HCT116 (cell line): ENCODE results near the gene DAP. TPM values are rescaled to one million over a fixed set of nuclear protein-coding genes. Genes with fewer than 3 reads are reported as not detected.

Experiments used
- ATAC-seq: fragments of 200-7000 bp; cut with Tn5 transposase; 2 replicates; pipeline ENCODE4 v1.9.1; 2020; ENCODE audit warnings: mild to moderate bottlenecking, moderate library complexity
- BruUV-seq: library from RNA; stranded (reverse); fragments of 400-500 nt; replicated peaks from 2 replicates; lab custom pipeline; 2021; lab: Mats Ljungman, UMichigan
- CTCF ChIA-PET: fragments of 300-600 bp; sonication (Branson Sonifier 250); formaldehyde crosslinking; loops from one replicate; lab custom pipeline; 2021; ENCODE audit warnings: antibody characterized with exemption; lab: Charles Lee
- POLR2A ChIA-PET: fragments of 300-600, 350-600 bp; sonication (Branson Sonifier 250); formaldehyde crosslinking; loops from one replicate; lab custom pipeline; 2021; ENCODE audit warnings: antibody characterized with exemption; lab: Charles Lee
- RAD21 ChIA-PET, 2 experiments: fragments of 300-600 bp; sonication (Branson Sonifier 250); formaldehyde crosslinking; loops; one replicate each; lab custom pipeline; 2023; ENCODE audit warnings: low total read pairs in 2 of 2; ENCODE audit not compliant: uncharacterized antibody in 2 of 2, unreplicated experiment in 2 of 2, low non-redundant PET in 1 of 2; lab: Charles Lee
- DNase-seq: peaks from one replicate; pipeline ENCODE4 v3.0.0-alpha.2; 2010; ENCODE audit warnings: low read depth, low spot score
- H2AFZ ChIP-seq: fragments of 200-600 bp; shearing (Covaris generic), sonication (generic); 2 replicates; pipeline ENCODE4 v1.6.1; 2017; ENCODE audit warnings: low read depth, mixed run types, mixed read lengths, antibody characterized with exemption, low read length; ENCODE audit not compliant: poor library complexity, severe bottlenecking
- H3K27ac ChIP-seq: 2 replicates; pipeline ENCODE4 v1.5.1; 2012; ENCODE audit warnings: low read depth, low read length
- H3K27me3 ChIP-seq: fragments of 200-600 bp; sonication (generic); 2 replicates; pipeline ENCODE4 v1.6.1; 2016; ENCODE audit warnings: mixed run types, low read length, mixed read lengths; ENCODE audit not compliant: insufficient read depth
- H3K36me3 ChIP-seq, 2 experiments: fragments of 200-500 bp in 1 of 2; fragments of 200-600 bp in 1 of 2; sonication (Bioruptor generic) in 1 of 2; sonication (generic) in 1 of 2; 2 replicates each; pipeline versions ENCODE4 v1.5.1 to v1.6.1; 2014 to 2016; ENCODE audit warnings: low read length in 2 of 2, inconsistent platforms in 1 of 2, mixed read lengths in 1 of 2, mixed run types in 1 of 2; ENCODE audit not compliant: insufficient read depth in 2 of 2, control insufficient read depth in 1 of 2
- H3K4me1 ChIP-seq, 2 experiments: fragments of 200-600 bp in 1 of 2; sonication (generic) in 1 of 2; 2 replicates each; pipeline versions ENCODE4 v1.5.1 to v1.6.1; 2012 to 2017; ENCODE audit warnings: low read length in 2 of 2, inconsistent platforms in 1 of 2, mild to moderate bottlenecking in 1 of 2, mixed read lengths in 1 of 2, mixed run types in 1 of 2, moderate library complexity in 1 of 2; ENCODE audit not compliant: insufficient read depth in 2 of 2, control insufficient read depth in 1 of 2
- H3K4me2 ChIP-seq: fragments of 200-600 bp; sonication (generic); 2 replicates; pipeline ENCODE4 v1.6.1; 2017; ENCODE audit warnings: mixed run types, low read length, mixed read lengths
- H3K4me3 ChIP-seq, 2 experiments: fragments of 200-600 bp in 1 of 2; sonication (generic) in 1 of 2; replicated peaks in 1 of 2; 2 replicates each; pipeline ENCODE4 v1.5.1; 2011 to 2016; ENCODE audit warnings: low read length in 2 of 2, control low read depth in 1 of 2, low read depth in 1 of 2, mild to moderate bottlenecking in 1 of 2, mixed read lengths in 1 of 2, mixed run types in 1 of 2
- H3K79me2 ChIP-seq: fragments of 200-600 bp; sonication (generic); 2 replicates; pipeline ENCODE4 v1.6.1; 2017; ENCODE audit warnings: mild to moderate bottlenecking, mixed run types, low read length, moderate library complexity, mixed read lengths; ENCODE audit not compliant: insufficient read depth
- H3K9ac ChIP-seq: fragments of 200-600 bp; sonication (generic); 2 replicates; pipeline ENCODE4 v1.6.1; 2016; ENCODE audit warnings: low read length, mixed read lengths
- H3K9me2 ChIP-seq: fragments of 200-600 bp; sonication (generic), shearing (Covaris generic); 2 replicates; pipeline ENCODE4 v1.6.1; 2017; ENCODE audit warnings: mixed run types, mild to moderate bottlenecking, moderate library complexity; ENCODE audit not compliant: insufficient read depth
- H3K9me3 ChIP-seq, 2 experiments: fragments of 200-500 bp in 1 of 2; fragments of 200-600 bp in 1 of 2; sonication (Bioruptor generic) in 1 of 2; sonication (generic) in 1 of 2; 2 replicates each; pipeline ENCODE4 v1.6.1; 2014 to 2017; ENCODE audit warnings: low read length in 2 of 2, mixed read lengths in 2 of 2, inconsistent platforms in 1 of 2, low read depth in 1 of 2, mild to moderate bottlenecking in 1 of 2, mixed run types in 1 of 2, moderate library complexity in 1 of 2; ENCODE audit not compliant: control insufficient read depth in 1 of 2, insufficient read depth in 1 of 2
- H4K20me1 ChIP-seq: fragments of 200-600 bp; sonication (generic), shearing (Covaris generic); 2 replicates; pipeline ENCODE4 v1.6.1; 2017; ENCODE audit warnings: mixed run types, mild to moderate bottlenecking, moderate library complexity; ENCODE audit not compliant: insufficient read depth
- ATF3 ChIP-seq: IDR thresholded peaks from 2 replicates; pipeline ENCODE4 v1.6.1; 2012
- EGR1 ChIP-seq: IDR thresholded peaks from 2 replicates; pipeline ENCODE4 v1.6.1; 2012; ENCODE audit warnings: low read depth
- EZH2phosphoT487 ChIP-seq: fragments of 200-600 bp; IDR thresholded peaks from 2 replicates; pipeline ENCODE4 v1.6.1; 2018; ENCODE audit warnings: antibody characterized with exemption, borderline replicate concordance
- FOSL1 ChIP-seq: IDR thresholded peaks from 2 replicates; pipeline ENCODE4 v1.6.1; 2012; ENCODE audit warnings: low read depth
- JUND ChIP-seq: IDR thresholded peaks from 2 replicates; pipeline ENCODE4 v1.6.1; 2012
- MAX ChIP-seq: IDR thresholded peaks from 2 replicates; pipeline ENCODE4 v1.6.1; 2012
- SRF ChIP-seq: IDR thresholded peaks from 2 replicates; pipeline ENCODE4 v1.6.1; 2012; ENCODE audit warnings: low read depth
- intact Hi-C: fragments of 100-400 bp; cut with micrococcal nuclease; formaldehyde crosslinking; loops from 2 replicates; pipeline ENCODE4 v1.10.0; 2022
- total RNA-seq: library from RNA; stranded (reverse); gene quantifications from one replicate; pipeline ENCODE4 v1.2.1, GENCODE V29; 2021; ENCODE audit not compliant: unreplicated experiment

Gene DAP
- total RNA-seq, 1 experiment from 2014 or later: 59.1 TPM

- no peak overlapping the region for H3K27ac ChIP-seq
- H3K9ac ChIP-seq: no peak overlapping the region
- ATAC-seq: no peak
- TF ChIP-seq JUND (no peak), ATF3 (no peak), MAX (no peak), EZH2phosphoT487 (no peak), EGR1 (no peak), FOSL1 (no peak)
- H3K36me3 ChIP-seq: no peaks in the 10 kb centered on the region
- ChIA-PET RAD21 (no interaction called here), CTCF (no interaction called here), POLR2A (no interaction called here)
- peaks cover 4% of the 10 kb centered on the region; the same call in 1 of the 2 replicates for H3K79me2 ChIP-seq
- no peak overlapping the region for H3K4me3 ChIP-seq
- no peaks in the 10 kb centered on the region; the same call in 1 of the 2 replicates for H4K20me1 ChIP-seq
- no peak overlapping the region for H3K4me2 ChIP-seq
- no peaks in the 10 kb centered on the region for H3K9me3 ChIP-seq
- H3K9me2 ChIP-seq: no peaks in the 10 kb centered on the region
- BruUV-seq: no TSS peak
- intact Hi-C loops: no loop called here
- no peak for DNase-seq
- no peak overlapping the region for H2AFZ ChIP-seq
- H3K27me3 ChIP-seq: no peaks in the 10 kb centered on the region
- H3K4me1 ChIP-seq: peaks cover 0 to 9% of the 10 kb centered on the region in 2 experiments; a peak in 1 of 4 replicates
Observed at GRCh38 chr5:10645146-10645545, 115.9 kb downstream of the DAP start.

- CTCF ChIA-PET: no interaction called here
- TF ChIP-seq SRF (no peak), MAX (no peak)
- TF ChIP-seq, all 23 proteins: peak for 0
- Histone ChIP-seq H3K4me1 (peaks cover 0 to 9% of the 10 kb centered on the region in 2 experiments; a peak in 1 of 4 replicates), H3K27me3 (no peaks in the 10 kb centered on the region), H3K27ac (no peak overlapping the region), H3K9me2 (no peaks in the 10 kb centered on the region), H4K20me1 (no peaks in the 10 kb centered on the region; the same call in 1 of the 2 replicates), H3K9me3 (no peaks in the 10 kb centered on the region), H3K79me2 (peaks cover 7% of the 10 kb centered on the region; the same call in 1 of the 2 replicates), H3K9ac (no peak overlapping the region), H3K36me3 (no peaks in the 10 kb centered on the region), H3K4me2 (no peak overlapping the region), H2AFZ (no peak overlapping the region), H3K4me3 (no peak overlapping the region)
- no TSS peak for BruUV-seq
- ATAC-seq (no peak), DNase-seq (no peak)
- POLR2A ChIA-PET: no interaction called here
- RAD21 ChIA-PET: no interaction called here
- intact Hi-C loops: no loop called here
Observed at GRCh38 chr5:10644192-10644591, 116.8 kb downstream of the DAP start.
